IMR-90 (cell line): ENCODE data around the gene SARNP. TPM values are rescaled to one million over a fixed set of nuclear protein-coding genes. Genes with fewer than 3 reads are reported as not detected.

Experiments
- ATAC-seq: fragments of 200-7000 bp; cut with Tn5 transposase; 2 replicates; pipeline ENCODE4 v1.9.1; 2020; ENCODE audit warnings: low read depth, mild to moderate bottlenecking, moderate library complexity
- BruUV-seq: library from RNA; stranded (reverse); fragments of 400-500 nt; replicated peaks from 2 replicates; lab custom pipeline; 2021; lab: Mats Ljungman, UMichigan
- CTCF ChIA-PET: fragments of 300-600 bp; formaldehyde crosslinking; extraction: SDS; loops from one replicate; lab custom pipeline; 2021; ENCODE audit warnings: antibody characterized with exemption; lab: Yijun Ruan, JAX
- POLR2A ChIA-PET: fragments of 300-600 bp; sonication (Branson Sonifier 250); formaldehyde crosslinking; loops from one replicate; lab custom pipeline; 2022; ENCODE audit warnings: antibody characterized with exemption; ENCODE audit not compliant: unreplicated experiment; lab: Charles Lee
- DNase-seq: peaks from one replicate; pipeline ENCODE4 v3.0.0; 2013
- H2AFZ ChIP-seq: replicated peaks from 2 replicates; pipeline ENCODE3; 2013; ENCODE audit warnings: low read length, mild to moderate bottlenecking; ENCODE audit not compliant: poor library complexity
- H2AK5ac ChIP-seq: 2 replicates; pipeline ENCODE4 v1.6.1; 2013; ENCODE audit warnings: low read depth, low read length, inconsistent platforms
- H2AK9ac ChIP-seq: replicated peaks from 2 replicates; pipeline ENCODE3; 2013; ENCODE audit warnings: mild to moderate bottlenecking, low read depth, low read length, moderate library complexity; ENCODE audit not compliant: poor library complexity
- H2BK120ac ChIP-seq: 2 replicates; pipeline ENCODE4 v1.6.1; 2013; ENCODE audit warnings: low read depth, low read length, inconsistent platforms
- H2BK15ac ChIP-seq: 3 replicates; pipeline ENCODE4 v1.6.1; 2013; ENCODE audit warnings: low read depth, low read length, inconsistent platforms
- H2BK20ac ChIP-seq: 2 replicates; pipeline ENCODE4 v1.6.1; 2013; ENCODE audit warnings: low read depth, mild to moderate bottlenecking, inconsistent platforms, low read length, moderate library complexity
- H2BK5ac ChIP-seq: 2 replicates; pipeline ENCODE4 v1.6.1; 2013; ENCODE audit warnings: mild to moderate bottlenecking, low read depth, low read length, inconsistent platforms; ENCODE audit not compliant: poor library complexity, severe bottlenecking
- H3K14ac ChIP-seq: replicated peaks from 2 replicates; pipeline ENCODE4 v1.6.1; 2013; ENCODE audit warnings: low read depth, low read length, inconsistent platforms
- H3K18ac ChIP-seq: 2 replicates; pipeline ENCODE4 v1.6.1; 2013; ENCODE audit warnings: low read depth, low read length, control low read depth
- H3K23ac ChIP-seq: 2 replicates; pipeline ENCODE4 v1.6.1; 2013; ENCODE audit warnings: low read depth, low read length, inconsistent platforms
- H3K27ac ChIP-seq: 2 replicates; pipeline ENCODE4 v1.5.1; 2013; ENCODE audit warnings: mild to moderate bottlenecking, control low read depth, low read length; ENCODE audit not compliant: insufficient read depth
- H3K27me3 ChIP-seq: 2 replicates; pipeline ENCODE4 v1.6.1; 2013; ENCODE audit warnings: low read length; ENCODE audit not compliant: control insufficient read depth, insufficient read depth
- H3K36me3 ChIP-seq: 2 replicates; pipeline ENCODE4 v1.6.1; 2013; ENCODE audit warnings: low read length, mixed read lengths; ENCODE audit not compliant: control insufficient read depth, insufficient read depth
- H3K4ac ChIP-seq: 2 replicates; pipeline ENCODE4 v1.6.1; 2013; ENCODE audit warnings: low read depth, low read length, inconsistent platforms
- H3K4me1 ChIP-seq: 2 replicates; pipeline ENCODE4 v1.6.1; 2013; ENCODE audit warnings: low read length, mixed read lengths; ENCODE audit not compliant: control insufficient read depth, insufficient read depth
- H3K4me2 ChIP-seq: 2 replicates; pipeline ENCODE4 v1.6.1; 2013; ENCODE audit warnings: low read depth, mild to moderate bottlenecking, control low read depth, low read length, moderate library complexity
- H3K4me3 ChIP-seq: 2 replicates; pipeline ENCODE4 v1.5.1; 2013; ENCODE audit warnings: low read depth, mild to moderate bottlenecking, control low read depth, low read length, moderate library complexity; ENCODE audit not compliant: insufficient read depth
- H3K56ac ChIP-seq: 2 replicates; pipeline ENCODE4 v1.6.1; 2013; ENCODE audit warnings: low read length, inconsistent platforms; ENCODE audit not compliant: insufficient read depth; ENCODE audit errors: extremely low read depth
- H3K79me1 ChIP-seq, 2 experiments: 2 replicates each; pipeline ENCODE4 v1.6.1; 2013; ENCODE audit warnings: low read length in 2 of 2, inconsistent platforms in 1 of 2, low read depth in 1 of 2
- H3K9ac ChIP-seq: 2 replicates; pipeline ENCODE4 v1.6.1; 2013; ENCODE audit warnings: low read depth, low read length, control low read depth
- H3K9me1 ChIP-seq: 2 replicates; pipeline ENCODE4 v1.6.1; 2013; ENCODE audit warnings: low read length, inconsistent platforms; ENCODE audit not compliant: insufficient read depth
- H3K9me3 ChIP-seq: 2 replicates; pipeline ENCODE4 v1.6.1; 2013; ENCODE audit warnings: low read length; ENCODE audit not compliant: control insufficient read depth, insufficient read depth
- H4K20me1 ChIP-seq: 2 replicates; pipeline ENCODE4 v1.6.1; 2013; ENCODE audit warnings: low read length, inconsistent platforms; ENCODE audit not compliant: insufficient read depth
- H4K5ac ChIP-seq: 2 replicates; pipeline ENCODE4 v1.6.1; 2013; ENCODE audit warnings: mild to moderate bottlenecking, low read depth, low read length, control low read depth
- H4K8ac ChIP-seq, 2 experiments: 2 replicates each; pipeline ENCODE4 v1.6.1; 2013; ENCODE audit warnings: low read depth in 2 of 2, low read length in 2 of 2, control low read depth in 1 of 2, inconsistent platforms in 1 of 2
- H4K91ac ChIP-seq: 2 replicates; pipeline ENCODE4 v1.6.1; 2013; ENCODE audit warnings: low read depth, low read length, inconsistent platforms; ENCODE audit not compliant: insufficient read depth
- CEBPB ChIP-seq: IDR thresholded peaks from 2 replicates; pipeline ENCODE4 v1.6.1; 2012; ENCODE audit warnings: low read depth, low read length, improper control_type of control experiment
- ELK1 ChIP-seq: fragments of 150-350 bp; IDR thresholded peaks from 2 replicates; pipeline ENCODE4 v1.6.1; 2016; ENCODE audit warnings: low read depth, mild to moderate bottlenecking, low read length, moderate library complexity, borderline replicate concordance
- FOS ChIP-seq: fragments of 150-350 bp; IDR thresholded peaks from 2 replicates; pipeline ENCODE4 v1.6.1; 2016; ENCODE audit warnings: low read depth, low read length
- MAZ ChIP-seq: IDR thresholded peaks from 2 replicates; pipeline ENCODE4 v1.6.1; 2012; ENCODE audit warnings: low read depth, mild to moderate bottlenecking, low read length, improper control_type of control experiment, moderate library complexity, borderline replicate concordance
- NFE2L2 ChIP-seq: fragments of 150-350 bp; IDR thresholded peaks from 2 replicates; pipeline ENCODE4 v1.6.1; 2016; ENCODE audit warnings: low read depth, mild to moderate bottlenecking, low read length
- POLR2A ChIP-seq: IDR thresholded peaks from 2 replicates; pipeline ENCODE4 v1.6.1; 2012; ENCODE audit warnings: mild to moderate bottlenecking, low read depth, low read length
- RFX5 ChIP-seq: IDR thresholded peaks from 2 replicates; pipeline ENCODE4 v1.8.0; 2012; ENCODE audit warnings: low read depth, mild to moderate bottlenecking, low read length, moderate library complexity
- SMC3 ChIP-seq: fragments of 150-350 bp; IDR thresholded peaks from 2 replicates; pipeline ENCODE4 v1.6.1; 2016; ENCODE audit warnings: low read depth, mild to moderate bottlenecking, antibody characterized with exemption, low read length, moderate library complexity
- USF2 ChIP-seq: fragments of 150-350 bp; IDR thresholded peaks from 2 replicates; pipeline ENCODE4 v1.6.1; 2017; ENCODE audit warnings: mild to moderate bottlenecking, antibody characterized with exemption, low read length, low read depth
- WGBS, 2 experiments: methylation state at CpG; one replicate each; pipeline versions ENCODE4 v1.1.5 to v1.1.7; 2013; ENCODE audit warnings: missing lambda C conversion rate in 2 of 2; ENCODE audit not compliant: insufficient read length in 1 of 2; ENCODE audit errors: extremely low coverage in 2 of 2; 5-methylcytosine and 5-hydroxymethylcytosine counted together
- dilution Hi-C: fragments of 300-500 bp; cut with HindIII; formaldehyde crosslinking; loops from one replicate; pipeline ENCODE4 v1.14.3; 2018; ENCODE audit warnings: low sequenced_read_pairs; ENCODE audit not compliant: unreplicated experiment
- in situ Hi-C: fragments of 300-500 bp; cut with MboI; formaldehyde crosslinking; loops from 3 replicates; pipeline ENCODE4 v1.14.3; 2019; ENCODE audit warnings: low sequenced_read_pairs, inconsistent platforms, mixed read lengths
- intact Hi-C: fragments of 100-400 bp; cut with micrococcal nuclease; formaldehyde crosslinking; loops from 2 replicates; pipeline ENCODE4 v1.10.0; 2022
- polyA plus RNA-seq, 3 experiments: library from polyadenylated mRNA; depleted of rRNA; stranded (reverse); fragments of >200 nt; gene quantifications; 2 replicates each; pipeline ENCODE4 v1.2.3, GENCODE V29; 2012; ENCODE audit warnings: low replicate concordance in 1 of 3
- total RNA-seq: library from RNA; depleted of rRNA; stranded (reverse); fragments of >200 nt; gene quantifications from 2 replicates; pipeline ENCODE4 v1.2.3, GENCODE V29; 2012

SARNP gene
- total and polyA plus RNA-seq, 2 of the 4 experiments (the other 2 are of a cell fraction) = 46.8 to 103 TPM

GRCh38 chr12:55861396-55861795 is 43.9 kb upstream of the SARNP start:
- Histone ChIP-seq H2BK20ac (no peak overlapping the region), H3K18ac (no peak overlapping the region), H3K4me3 (no peak overlapping the region), H3K56ac (no peak overlapping the region), H2AK5ac (no peak overlapping the region), H4K91ac (no peak overlapping the region), H4K5ac (no peak overlapping the region), H2AFZ (no peak overlapping the region), H3K27me3 (no peaks in the 10 kb centered on the region), H2BK15ac (no peak overlapping the region), H3K27ac (no peak overlapping the region), H2BK5ac (no peak overlapping the region), H3K79me1 (no peaks in the 10 kb centered on the region), H2BK120ac (no peak overlapping the region), H3K4me1 (no peaks in the 10 kb centered on the region), H2AK9ac (no peak overlapping the region), H3K9me1 (no peaks in the 10 kb centered on the region), H3K4me2 (no peak overlapping the region), H3K36me3 (no peaks in the 10 kb centered on the region), H3K9me3 (no peaks in the 10 kb centered on the region; the same call in 1 of the 2 replicates), H3K9ac (no peak overlapping the region), H3K14ac (no peak overlapping the region), H3K4ac (no peak overlapping the region), H4K8ac (no peak overlapping the region), H4K20me1 (no peaks in the 10 kb centered on the region), H3K23ac (no peak overlapping the region)
- TF ChIP-seq ELK1 (no peak), SMC3 (no peak), NFE2L2 (no peak), USF2 (no peak), CEBPB (no peak), MAZ (no peak), POLR2A (no peak), FOS (no peak), RFX5 (no peak)
- intact Hi-C loops (no loop called here), in situ Hi-C loops (no loop called here), dilution Hi-C loops (no loop called here)
- ATAC-seq (no peak), DNase-seq (no peak)
- CTCF ChIA-PET = no interaction called here
- POLR2A ChIA-PET = no interaction called here
- no TSS peak for BruUV-seq
- WGBS, 2 experiments = no CpG with 5 or more reads among the region's 8 CpGs
